Natural killer cell (primary cell): Measurements from ENCODE around the gene WDR37. TPM values are rescaled to one million over a fixed set of nuclear protein-coding genes. Genes with fewer than 3 reads are reported as not detected.
"Not testable (repeated sequence)": the region's sequence is repeated elsewhere in the genome, so short reads cannot be mapped to it uniquely, and the experiment has no call there.

Source experiments
- ATAC-seq, 3 donors: fragments of 150-1000 bp in 2 of 3; fragments of 200-7000 bp in 1 of 3; cut with Tn5 transposase; 1 replicate in 1 of 3; 2 replicates in 2 of 3; pipeline ENCODE4 v1.10.0; 2021; ENCODE audit warnings: mild to moderate bottlenecking in 2 of 3, moderate library complexity in 2 of 3
- DNase-seq, 2 donors: peaks; one replicate each; pipeline versions ENCODE4 v3.0.0 to v3.0.0-alpha.2; 2013 to 2021; ENCODE audit warnings: mixed read lengths in 1 of 2
- H3K27ac ChIP-seq: one replicate; pipeline ENCODE4 v1.5.1; 2013; ENCODE audit warnings: mild to moderate bottlenecking, low read length
- H3K27me3 ChIP-seq: one replicate; pipeline ENCODE4 v1.6.1; 2013; ENCODE audit warnings: low read length; ENCODE audit not compliant: control insufficient read depth, insufficient read depth
- H3K36me3 ChIP-seq: one replicate; pipeline ENCODE4 v1.6.1; 2013; ENCODE audit warnings: low read length; ENCODE audit not compliant: control insufficient read depth, insufficient read depth
- H3K4me1 ChIP-seq: one replicate; pipeline ENCODE4 v1.6.1; 2013; ENCODE audit warnings: low read length; ENCODE audit not compliant: control insufficient read depth, insufficient read depth
- H3K4me3 ChIP-seq: one replicate; pipeline ENCODE4 v1.5.1; 2013; ENCODE audit warnings: low read length
- H3K9me3 ChIP-seq: one replicate; pipeline ENCODE4 v1.6.1; 2013; ENCODE audit warnings: low read length; ENCODE audit not compliant: control insufficient read depth, insufficient read depth
- H3K27ac Mint-ChIP-seq, 2 donors: one replicate each; pipeline ENCODE4 v1.8.0; 2022; ENCODE audit warnings: mild to moderate bottlenecking in 2 of 2, mixed read lengths in 2 of 2, moderate library complexity in 1 of 2
- H3K27me3 Mint-ChIP-seq, 2 donors: one replicate each; pipeline ENCODE4 v1.8.0; 2022; ENCODE audit warnings: low read depth in 2 of 2, mixed read lengths in 2 of 2
- H3K36me3 Mint-ChIP-seq: one replicate; pipeline ENCODE4 v1.8.0; 2022; ENCODE audit warnings: mixed read lengths
- H3K4me1 Mint-ChIP-seq, 2 donors: one replicate each; pipeline ENCODE4 v1.8.0; 2022; ENCODE audit warnings: mixed read lengths in 2 of 2
- H3K4me3 Mint-ChIP-seq: one replicate; pipeline ENCODE4 v1.8.0; 2022; ENCODE audit warnings: mild to moderate bottlenecking, moderate library complexity, mixed read lengths
- H3K9me3 Mint-ChIP-seq, 2 donors: one replicate each; pipeline ENCODE4 v1.8.0; 2022; ENCODE audit warnings: mixed read lengths in 2 of 2
- CTCF ChIP-seq: fragments of 200-600 bp; IDR thresholded peaks from one replicate; pipeline ENCODE4 v1.8.0; 2022; ENCODE audit warnings: antibody characterized with exemption
- WGBS: methylation state at CpG from one replicate; pipeline ENCODE4 v1.1.7; 2013; ENCODE audit warnings: missing lambda C conversion rate; ENCODE audit not compliant: insufficient coverage; 5-methylcytosine and 5-hydroxymethylcytosine counted together
- intact Hi-C: fragments of 100-400 bp; cut with micrococcal nuclease; formaldehyde crosslinking; loops from one replicate; pipeline ENCODE4 v1.14.2; 2022
- total RNA-seq, 4 donors: library from RNA; stranded (reverse); fragments of 120-200 nt in 1 of 4; gene quantifications; one replicate each; pipeline versions ENCODE4 v1.2.3 to v1.2.4, GENCODE V29; 2013 to 2022

The WDR37 gene
- total RNA-seq, 3 donors from 2014 or later (not counting 1 experiment from before 2014, with no cell fraction given): 56.3 to 59.6 (median 57.6) TPM

DNA sequence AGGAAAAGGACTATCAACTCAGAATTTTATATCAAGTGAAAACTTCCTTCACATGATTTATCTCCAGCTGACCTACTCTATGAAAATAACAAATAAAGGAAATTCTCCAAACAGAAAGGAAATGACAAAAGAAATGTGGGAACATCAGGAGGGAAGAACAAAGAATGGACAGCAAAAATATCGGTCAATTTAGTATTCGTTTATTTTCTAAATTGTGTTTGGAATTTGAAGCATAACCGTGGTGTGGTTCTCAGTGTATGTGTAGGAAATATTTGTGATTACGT lies 8.7 kb downstream of the WDR37 start:
- H3K9me3 Mint-ChIP-seq: no peaks in the 10 kb centered on the region
- H3K4me3 ChIP-seq: no peak overlapping the region
- no peaks in the 10 kb centered on the region for H3K27me3 Mint-ChIP-seq
- H3K9me3 ChIP-seq: no peaks in the 10 kb centered on the region
- H3K4me3 Mint-ChIP-seq: no peak overlapping the region
- peak overlapping the region; percentile 74 for H3K27ac ChIP-seq
- peak overlapping the region; percentile 88 to 89 for H3K27ac Mint-ChIP-seq
- peaks cover 63% of the 10 kb centered on the region for H3K4me1 ChIP-seq
- intact Hi-C loops: loop anchor here (5.0 kb wide), 2 partner anchors 53 to 733 kb away; no protein-coding TSS in a partner anchor
- peaks cover 3% of the 10 kb centered on the region for H3K36me3 ChIP-seq
- no peak for TF ChIP-seq CTCF
- no peaks in the 10 kb centered on the region for H3K36me3 Mint-ChIP-seq
- peaks cover 95 to 97% of the 10 kb centered on the region in 2 donors for H3K4me1 Mint-ChIP-seq
- 95% methylated on average over 4 of the region's 4 CpGs for WGBS
- ATAC-seq (no peak), DNase-seq (no peak)
- no peaks in the 10 kb centered on the region for H3K27me3 ChIP-seq

- H3K4me1 ChIP-seq: peaks cover 50% of the 10 kb centered on the region
Observed at GRCh38 chr10:1066734-1067133, 10.5 kb downstream of the WDR37 start.

DNA sequence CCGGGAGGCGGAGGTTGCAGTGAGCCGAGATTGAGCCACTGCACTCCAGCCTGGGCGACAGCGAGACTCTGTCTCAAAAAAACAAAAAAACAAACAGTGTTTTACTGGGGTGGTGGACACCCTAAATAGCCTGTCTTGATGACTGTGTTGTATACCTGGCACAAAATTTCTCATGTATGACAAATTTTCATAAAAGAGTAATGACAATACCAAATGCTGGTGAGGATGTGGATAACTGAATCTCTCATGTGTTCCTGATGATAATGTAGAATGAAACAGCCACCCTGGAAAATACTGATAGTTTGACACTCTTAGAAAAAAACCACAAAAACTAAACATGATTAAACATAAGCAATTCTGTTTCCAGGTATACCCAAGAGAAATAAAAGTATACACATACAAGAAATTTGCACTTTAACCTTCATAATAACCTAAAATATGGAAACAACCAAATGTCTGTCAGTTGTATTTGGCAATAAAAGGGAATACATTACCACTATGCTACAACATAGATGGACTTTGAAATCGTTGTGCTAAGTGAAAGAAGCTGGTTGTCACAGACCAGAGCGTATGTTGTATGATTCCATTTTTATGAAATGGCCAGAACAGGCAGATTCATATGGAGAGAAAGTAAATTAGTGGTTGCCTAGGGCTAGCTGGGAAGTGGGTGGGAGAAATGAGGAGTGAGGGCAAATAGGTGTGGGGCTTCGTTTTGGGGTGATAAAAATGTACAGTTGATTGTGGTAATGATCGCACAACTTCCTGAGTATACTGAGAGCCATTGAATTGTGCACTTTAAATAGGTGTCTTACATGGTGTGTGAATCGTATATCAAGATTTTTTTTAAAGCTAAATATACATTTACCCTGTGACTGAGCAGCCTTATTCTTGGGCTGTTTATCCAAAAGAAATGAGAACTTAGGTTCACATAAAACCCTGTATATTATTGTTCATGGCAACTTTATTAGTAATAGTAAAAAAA lies 12.5 kb downstream of the WDR37 start:
- 62% methylated on average over 9 of the region's 10 CpGs for WGBS
- no peaks in the 10 kb centered on the region for H3K9me3 ChIP-seq
- Mint-ChIP-seq H3K4me1 (peaks cover 67 to 72% of the 10 kb centered on the region in 2 donors), H3K27ac (peak overlapping the region; percentile 84 to 89), H3K9me3 (no peaks in the 10 kb centered on the region), H3K36me3 (no peaks in the 10 kb centered on the region), H3K27me3 (no peaks in the 10 kb centered on the region), H3K4me3 (peak overlapping the region; percentile 75)
- ATAC-seq (peak; percentile 56 to 61 (median 56)), DNase-seq (no peak)
- H3K4me3 ChIP-seq: no peak overlapping the region
- peak overlapping the region; percentile 41 for H3K27ac ChIP-seq
- H3K4me1 ChIP-seq: peaks cover 32% of the 10 kb centered on the region
- no peaks in the 10 kb centered on the region for H3K27me3 ChIP-seq
- TF ChIP-seq CTCF: no peak
- intact Hi-C loops: loop anchor here (5.0 kb wide), 1 partner anchor 736 kb away; no protein-coding TSS in a partner anchor
- peaks cover 12% of the 10 kb centered on the region for H3K36me3 ChIP-seq

More at GRCh38 chr10:1066734-1067133, 10.5 kb downstream of the WDR37 start:
- H3K27ac ChIP-seq, DNase-seq, H3K4me3 ChIP-seq, H3K36me3 Mint-ChIP-seq, H3K9me3 ChIP-seq, ATAC-seq, H3K4me3 Mint-ChIP-seq, H3K36me3 ChIP-seq, H3K27me3 Mint-ChIP-seq, H3K9me3 Mint-ChIP-seq, H3K27me3 ChIP-seq: not testable (repeated sequence)
- intact Hi-C loops: loop anchor here (5.0 kb wide), 1 partner anchor 734 kb away; no protein-coding TSS in a partner anchor
- 100% methylated on average over 6 of the region's 8 CpGs for WGBS
- H3K27ac Mint-ChIP-seq: peak overlapping the region; percentile 84 to 89
- peaks cover 87 to 88% of the 10 kb centered on the region in 2 donors for H3K4me1 Mint-ChIP-seq

- H3K4me1 Mint-ChIP-seq: peaks cover 54 to 67% of the 10 kb centered on the region in 2 donors
- WGBS: 87% methylated on average over 4 of the region's 7 CpGs
- intact Hi-C loops: no loop called here
Observed at GRCh38 chr10:1070919-1071318, 14.7 kb downstream of the WDR37 start.

More at GRCh38 chr10:1070919-1071318, 14.7 kb downstream of the WDR37 start:
- Histone ChIP-seq H3K4me3 (no peak overlapping the region), H3K27me3 (no peaks in the 10 kb centered on the region), H3K27ac (no peak overlapping the region), H3K9me3 (no peaks in the 10 kb centered on the region), H3K36me3 (peaks cover 24% of the 10 kb centered on the region), H3K4me1 (peaks cover 20% of the 10 kb centered on the region)
- H3K36me3 Mint-ChIP-seq: no peaks in the 10 kb centered on the region
- no peaks in the 10 kb centered on the region for H3K27me3 Mint-ChIP-seq
- no peaks in the 10 kb centered on the region for H3K9me3 Mint-ChIP-seq
- no peak overlapping the region for H3K4me3 Mint-ChIP-seq
- peak overlapping the region; percentile 19 to 89 for H3K27ac Mint-ChIP-seq
- DNase-seq (no peak), ATAC-seq (no peak)
- TF ChIP-seq CTCF: no peak
